Activated T-cell treated with anti-CD3 and anti-CD28 coated beads, Interleukin-2, amount 50 U/mL, for 4 hours (primary cell): ENCODE data around the gene OR7G2. TPM values are rescaled to one million over a fixed set of nuclear protein-coding genes. Genes with fewer than 3 reads are reported as not detected.
"Not testable (repeated sequence)": the region's sequence is repeated elsewhere in the genome, so short reads cannot be mapped to it uniquely, and the experiment has no call there.

Source experiments
- ATAC-seq, 2 donors: fragments of 200-7000 bp; cut with Tn5 transposase; one replicate each; pipeline ENCODE4 v1.10.0; 2021
- DNase-seq: peaks from one replicate; pipeline ENCODE4 v3.0.0-alpha.2; 2020
- H3K27me3 Mint-ChIP-seq: one replicate; pipeline ENCODE4 v1.8.0; 2021; ENCODE audit warnings: low read depth, mixed read lengths
- H3K36me3 Mint-ChIP-seq: one replicate; pipeline ENCODE4 v1.8.0; 2022; ENCODE audit warnings: mixed read lengths; ENCODE audit not compliant: insufficient read depth
- H3K4me1 Mint-ChIP-seq: one replicate; pipeline ENCODE4 v1.8.0; 2021; ENCODE audit warnings: low read depth, mixed read lengths
- H3K4me3 Mint-ChIP-seq: one replicate; pipeline ENCODE4 v1.8.0; 2021; ENCODE audit warnings: mild to moderate bottlenecking, moderate library complexity, mixed read lengths
- H3K9me3 Mint-ChIP-seq: one replicate; pipeline ENCODE4 v1.8.0; 2021; ENCODE audit warnings: mixed read lengths
- total RNA-seq, 3 donors: library from RNA; stranded (reverse); gene quantifications; one replicate each; pipeline ENCODE4 v1.2.1, GENCODE V29; 2021

Gene OR7G2
- total RNA-seq, 3 donors from 2014 or later = not detected

DNA sequence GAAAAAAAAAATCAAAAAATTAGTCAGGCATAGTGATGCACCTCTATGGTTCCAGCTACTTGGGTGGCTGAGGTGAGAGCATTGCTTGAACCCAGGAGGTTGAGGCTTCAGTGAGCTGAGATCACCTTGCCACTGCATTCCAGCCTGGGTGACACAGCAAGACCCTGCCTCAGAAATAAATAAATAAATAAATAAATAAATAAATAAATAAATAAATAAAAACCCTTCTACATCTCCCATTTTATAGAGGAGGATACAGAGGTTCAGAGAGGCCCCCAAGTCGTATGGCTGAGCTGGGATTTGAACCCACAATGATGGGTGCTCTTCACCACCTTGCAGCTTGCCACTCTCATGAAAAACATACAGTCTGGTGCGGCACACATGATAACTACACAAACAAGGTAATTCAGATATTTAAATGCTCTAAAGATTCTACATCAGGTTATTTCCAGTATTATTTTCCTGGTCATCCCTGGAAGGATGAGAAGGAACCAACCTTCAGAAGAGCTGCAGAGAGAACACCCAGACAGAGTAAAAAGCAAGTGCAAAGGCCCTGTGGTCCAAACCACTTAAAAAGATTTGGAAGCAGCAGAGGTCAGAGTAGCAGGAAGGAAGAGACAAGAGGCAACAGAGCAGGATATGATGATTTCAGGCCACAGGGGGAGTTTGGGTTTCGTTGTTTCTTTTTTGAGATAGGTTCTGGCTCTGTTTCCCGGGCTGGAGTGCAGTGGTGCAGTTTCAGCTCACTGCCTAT, 49.6 kb downstream of the OR7G2 start:
- Mint-ChIP-seq H3K4me1 (no peaks in the 10 kb centered on the region), H3K27me3 (peaks cover 4% of the 10 kb centered on the region), H3K36me3 (no peaks in the 10 kb centered on the region), H3K4me3 (no peak overlapping the region), H3K9me3 (no peaks in the 10 kb centered on the region)
- no peak for ATAC-seq
- no peak for DNase-seq

DNA sequence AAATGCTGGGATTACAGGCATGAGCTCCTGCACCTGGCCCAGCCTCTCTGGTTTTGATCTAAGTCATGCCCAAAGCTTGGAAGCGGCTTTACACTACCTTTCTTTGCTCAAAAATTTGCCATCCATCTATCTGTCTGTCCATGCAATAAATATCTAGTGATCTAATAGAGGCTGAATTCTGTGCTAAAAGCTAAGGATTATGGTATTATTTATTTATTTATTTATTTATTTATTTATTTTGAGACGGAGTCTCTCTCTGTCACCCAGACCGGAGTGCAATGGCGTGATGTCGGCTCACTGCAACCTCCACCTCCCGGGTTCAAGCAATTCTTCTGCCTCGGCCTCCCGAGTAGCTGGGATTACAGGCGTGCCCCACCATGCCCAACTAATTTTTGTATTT, 51.1 kb downstream of the OR7G2 start:
- H3K4me3 Mint-ChIP-seq, DNase-seq, H3K4me1 Mint-ChIP-seq, H3K36me3 Mint-ChIP-seq, H3K27me3 Mint-ChIP-seq, ATAC-seq, H3K9me3 Mint-ChIP-seq: not testable (repeated sequence)

DNA sequence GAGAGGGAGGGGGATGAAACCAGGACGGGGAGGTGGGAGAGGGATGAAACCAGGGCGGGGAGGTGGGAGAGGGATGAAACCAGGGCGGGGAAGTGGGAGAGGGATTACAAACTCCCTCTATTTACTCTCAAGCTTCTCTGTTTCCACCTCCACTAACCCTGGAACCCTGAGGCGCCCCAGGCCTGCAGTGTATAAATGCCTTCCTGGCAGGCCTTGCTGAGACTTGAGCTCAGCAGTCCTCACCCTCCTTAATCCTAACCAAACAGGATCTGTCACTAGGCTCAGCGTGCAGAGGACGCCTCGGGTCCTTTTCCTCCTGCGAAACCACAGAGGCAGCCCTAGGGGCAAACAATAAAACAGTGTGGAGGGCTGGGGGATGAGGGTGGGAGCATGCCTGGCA, 52.5 kb downstream of the OR7G2 start:
- peaks cover 4% of the 10 kb centered on the region for H3K27me3 Mint-ChIP-seq
- no peaks in the 10 kb centered on the region for H3K9me3 Mint-ChIP-seq
- H3K36me3 Mint-ChIP-seq = no peaks in the 10 kb centered on the region
- H3K4me1 Mint-ChIP-seq = no peaks in the 10 kb centered on the region
- DNase-seq (no peak), ATAC-seq (no peak)
- H3K4me3 Mint-ChIP-seq = no peak overlapping the region

DNA sequence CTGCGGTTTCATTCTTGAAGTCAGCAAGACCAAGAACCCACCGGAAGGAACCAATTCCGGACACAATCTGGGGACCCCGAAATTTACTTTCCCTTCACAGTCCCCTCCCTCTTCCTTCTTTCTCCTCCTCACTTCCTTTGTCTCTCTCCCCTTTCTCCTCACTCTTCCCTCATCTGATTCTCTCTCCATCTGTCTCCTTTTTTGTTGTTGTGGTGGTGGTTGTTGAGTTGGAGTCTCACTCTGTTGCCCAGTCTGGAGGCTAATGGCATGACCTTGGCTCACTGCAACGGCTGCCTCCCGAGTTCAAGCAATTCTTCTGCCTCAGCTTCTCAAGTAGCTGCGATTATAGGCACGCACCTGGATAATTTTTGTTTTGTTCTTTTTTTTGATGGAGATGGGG, 53.1 kb downstream of the OR7G2 start:
- H3K36me3 Mint-ChIP-seq = no peaks in the 10 kb centered on the region
- no peaks in the 10 kb centered on the region for H3K9me3 Mint-ChIP-seq

DNA sequence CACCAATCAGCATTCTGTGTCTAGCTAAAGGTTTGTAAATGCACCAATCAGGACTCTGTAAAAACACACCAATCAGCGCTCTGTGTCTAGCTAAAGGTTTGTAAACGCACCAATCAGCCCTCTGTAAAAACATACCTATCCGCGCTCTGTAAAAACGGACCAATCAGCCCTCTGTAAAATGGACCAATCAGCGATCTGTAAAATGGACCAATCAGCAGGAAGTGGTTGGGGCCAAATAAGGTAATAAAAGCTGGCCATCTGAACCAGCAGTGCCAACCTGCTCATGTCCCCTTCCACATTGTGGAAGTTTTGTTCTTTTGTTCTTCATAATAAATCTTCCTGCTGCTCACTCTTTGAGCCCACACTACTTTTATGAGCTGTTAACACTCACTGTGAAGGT, 53.6 kb downstream of the OR7G2 start:
- not testable (repeated sequence) for H3K9me3 Mint-ChIP-seq, H3K4me3 Mint-ChIP-seq, H3K27me3 Mint-ChIP-seq, ATAC-seq, H3K4me1 Mint-ChIP-seq, H3K36me3 Mint-ChIP-seq, DNase-seq

More for the DNA sequence above, 53.1 kb downstream of the OR7G2 start:
- no peaks in the 10 kb centered on the region for H3K4me1 Mint-ChIP-seq
- ATAC-seq = no peak
- H3K4me3 Mint-ChIP-seq = no peak overlapping the region
- DNase-seq = no peak
- peaks cover 4% of the 10 kb centered on the region for H3K27me3 Mint-ChIP-seq

DNA sequence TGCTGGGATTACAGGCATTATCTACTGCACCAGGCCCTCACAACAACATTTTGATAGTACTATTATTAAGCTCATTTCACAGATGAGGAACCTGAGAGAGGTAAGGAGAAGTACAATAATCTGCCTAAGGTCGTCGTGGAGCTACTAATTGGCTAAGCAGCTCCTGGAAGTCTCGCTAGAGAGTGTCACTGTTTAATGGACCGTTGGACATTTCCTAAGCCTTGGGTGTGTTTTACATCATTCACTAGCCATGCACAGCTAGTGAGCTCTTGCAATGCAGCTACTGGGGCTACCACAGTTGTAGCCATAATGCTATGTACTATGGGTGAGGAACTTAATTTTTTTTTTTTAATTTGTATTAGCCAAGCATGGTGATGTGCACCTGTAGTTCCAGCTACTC, 54.4 kb downstream of the OR7G2 start:
- no peaks in the 10 kb centered on the region for H3K4me1 Mint-ChIP-seq
- ATAC-seq (no peak), DNase-seq (no peak)
- peaks cover 3% of the 10 kb centered on the region for H3K27me3 Mint-ChIP-seq
- no peaks in the 10 kb centered on the region for H3K9me3 Mint-ChIP-seq
- H3K4me3 Mint-ChIP-seq = no peak overlapping the region
- H3K36me3 Mint-ChIP-seq = no peaks in the 10 kb centered on the region

Other genes with a start within 250 kb of the OR7G2 start
- gene MUC16, start 97.1 kb downstream of the OR7G2 start, total RNA-seq = under 1 TPM in 1 of 3 donors, not detected in 2; 0.03 TPM
- gene OR1M1, start 20.4 kb downstream of the OR7G2 start, total RNA-seq = not detected
- not detected for gene OR7G1, start 8.3 kb upstream of the OR7G2 start, total RNA-seq
- gene OR7G3, start 19.5 kb upstream of the OR7G2 start, total RNA-seq = not detected
- 10 to 100 TPM; 53.6 to 57.4 (median 56.4) TPM for gene ZNF317, start 32.9 kb upstream of the OR7G2 start, total RNA-seq
- under 1 TPM in 2 of 3 donors, not detected in 1; 0.10 to 0.24 TPM for gene OR7D2, start 71.5 kb upstream of the OR7G2 start, total RNA-seq
- not detected for gene OR7D4, start 112.1 kb upstream of the OR7G2 start, total RNA-seq
- not detected for gene OR7E24, start 143.5 kb upstream of the OR7G2 start, total RNA-seq
- 1 to 10 TPM; 3.5 to 5.6 (median 3.8) TPM for gene ZNF699, start 202.4 kb upstream of the OR7G2 start, total RNA-seq
- gene ZNF559, start 216.7 kb upstream of the OR7G2 start, total RNA-seq = 10 to 100 TPM in 1 of 3 donors, 1 to 10 TPM in 2; 6.6 to 11.0 (median 8.2) TPM